ENCODE data around the gene LRCOL1. TPM values are rescaled to one million over a fixed set of nuclear protein-coding genes. Genes with fewer than 3 reads are reported as not detected.

Gene LRCOL1
- total RNA-seq, 1 experiment from 2014 or later: not detected

DNA sequence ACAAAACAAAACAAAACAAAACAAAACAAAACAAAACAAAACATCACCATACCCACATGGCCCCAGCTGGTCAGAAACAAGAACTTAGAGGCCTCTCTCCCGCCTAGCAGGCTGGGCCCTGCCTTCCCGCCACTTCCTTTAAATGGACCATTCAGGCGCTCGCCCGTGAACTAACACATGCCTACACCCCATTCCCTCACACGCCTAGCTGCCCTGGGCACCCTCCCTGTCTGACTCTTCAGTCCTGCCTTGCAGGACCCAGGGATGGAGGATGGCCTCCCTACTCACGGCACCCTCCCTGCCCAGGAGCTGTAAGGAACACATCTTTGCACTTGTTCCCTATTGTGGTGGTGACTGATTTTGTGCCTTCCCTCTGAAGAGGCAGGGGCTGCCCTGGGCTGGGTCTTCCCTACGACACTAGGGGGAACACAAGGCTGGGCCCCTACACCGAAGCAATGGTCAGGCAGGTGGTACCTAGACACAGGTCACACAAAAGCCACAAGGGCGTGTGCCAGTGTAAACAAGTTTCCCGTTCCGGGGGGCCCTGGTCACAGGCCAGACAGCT is 29.7 kb upstream of the LRCOL1 start:
- Histone ChIP-seq H3K4me1 (ENCODE audit: control insufficient read depth, insufficient read depth, low read length) (no peaks in the 10 kb centered on the region), H3K27me3 (ENCODE audit: control insufficient read depth, insufficient read depth, low read length) (no peaks in the 10 kb centered on the region), H3K9me3 (ENCODE audit: control insufficient read depth, insufficient read depth, low read depth, low read length) (no peaks in the 10 kb centered on the region), H3K27ac (ENCODE audit: low read length) (no peak overlapping the region), H3K4me3 (ENCODE audit: low read depth in 2 of 2, low read length in 2 of 2) (no peak overlapping the region), H3K36me3 (ENCODE audit: control insufficient read depth, insufficient read depth, low read length) (0 out of 2 replicates have a peak, but pooled peaks cover 3% of the 10 kb centered on the region)
- TF ChIP-seq SIN3A (IDR thresholded peaks at IDR 0.05; ENCODE audit: borderline replicate concordance, insufficient read depth, low read depth, low read length) (no peak), POLR2AphosphoS5 (IDR thresholded peaks at IDR 0.05; ENCODE audit: low read depth, low read length) (no peak), CTCF (IDR thresholded peaks at IDR 0.05) (no peak), TCF7L2 (IDR thresholded peaks at IDR 0.05; ENCODE audit: low read depth, low read length) (no peak), REST (IDR thresholded peaks at IDR 0.05; ENCODE audit: insufficient read depth in 1 of 2, low read depth in 2 of 2, low read length in 1 of 2) (no peak)
- in situ Hi-C loops (cut with HindIII; ENCODE audit: low pct_unique_long_range_greater_than_20kb, low sequenced_read_pairs) (no loop called here), intact Hi-C loops (cut with micrococcal nuclease; ENCODE audit: unreplicated experiment) (no loop called here)
- BruUV-seq (replicated peaks): no TSS peak
- CTCF ChIA-PET: no interaction called here
- no peak for ATAC-seq
- POLR2A ChIA-PET: no interaction called here
- DNase-seq (ENCODE audit: low read depth, low spot score): no peak

DNA sequence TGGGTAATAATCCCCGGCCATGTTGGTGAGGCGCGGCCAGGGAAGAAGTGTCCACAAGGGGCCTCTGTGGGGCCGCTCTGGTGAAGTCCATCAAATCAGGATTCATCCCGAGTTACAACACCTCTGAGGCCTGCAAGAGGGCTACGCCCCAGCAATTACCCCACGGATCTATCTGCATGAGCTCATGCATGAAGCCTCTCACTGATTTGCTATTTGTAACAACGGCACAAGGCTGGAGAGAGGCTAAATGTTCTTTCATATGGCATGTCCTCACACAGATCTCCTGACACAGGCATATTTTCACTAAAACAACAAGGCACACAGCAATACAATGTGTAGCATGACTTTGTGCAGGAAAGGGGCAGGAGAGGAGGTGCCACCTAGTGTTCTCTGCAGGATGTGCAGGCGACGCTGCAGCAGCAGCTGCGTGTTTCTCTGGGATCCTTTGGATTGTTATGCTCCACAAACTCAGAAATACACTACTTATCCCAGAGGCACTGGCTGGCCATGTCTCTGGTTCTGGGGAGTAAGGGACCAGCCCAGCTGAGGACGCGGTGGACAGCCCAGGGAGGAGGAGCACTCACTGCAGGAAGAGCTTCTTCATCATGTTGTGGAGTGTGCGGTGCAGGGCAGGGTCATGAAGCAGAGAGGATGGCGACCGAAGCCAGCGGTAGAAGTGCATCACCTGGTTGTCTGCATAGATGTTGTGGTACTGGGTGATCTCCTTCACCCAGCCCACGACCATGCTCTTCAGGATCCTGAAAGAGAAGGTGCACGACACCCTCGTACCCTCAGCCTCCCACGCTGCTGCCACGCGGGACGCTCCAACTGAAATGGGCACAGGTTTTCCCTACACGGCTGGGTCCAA is 28.4 kb upstream of the LRCOL1 start:
- POLR2A ChIA-PET: no interaction called here
- ATAC-seq: peak; percentile 81
- TF ChIP-seq POLR2AphosphoS5 (IDR thresholded peaks at IDR 0.05; ENCODE audit: low read depth, low read length) (no peak), CTCF (IDR thresholded peaks at IDR 0.05) (peak; percentile 93), TCF7L2 (IDR thresholded peaks at IDR 0.05; ENCODE audit: low read depth, low read length) (no peak), REST (IDR thresholded peaks at IDR 0.05; ENCODE audit: insufficient read depth in 1 of 2, low read depth in 2 of 2, low read length in 1 of 2) (no peak)

More for the DNA sequence above, 28.4 kb upstream of the LRCOL1 start:
- CTCF ChIA-PET: interaction anchor here (0.6 to 1.2 kb wide), 5 partner anchors 16 to 223 kb away, joined by 3 to 4 read pairs (median 3); no protein-coding TSS in a partner anchor
- H3K4me3 ChIP-seq (ENCODE audit: low read depth in 2 of 2, low read length in 2 of 2): no peak overlapping the region
- intact Hi-C loops (cut with micrococcal nuclease; ENCODE audit: unreplicated experiment) (no loop called here), in situ Hi-C loops (cut with HindIII; ENCODE audit: low pct_unique_long_range_greater_than_20kb, low sequenced_read_pairs) (no loop called here)
- BruUV-seq (replicated peaks): no TSS peak
- H3K27ac ChIP-seq (ENCODE audit: low read length): no peak overlapping the region
- H3K9me3 ChIP-seq (ENCODE audit: control insufficient read depth, insufficient read depth, low read depth, low read length): no peaks in the 10 kb centered on the region
- no peaks in the 10 kb centered on the region for H3K27me3 ChIP-seq (ENCODE audit: control insufficient read depth, insufficient read depth, low read length)
- no peaks in the 10 kb centered on the region for H3K4me1 ChIP-seq (ENCODE audit: control insufficient read depth, insufficient read depth, low read length)
- DNase-seq (ENCODE audit: low read depth, low spot score): peak; percentile 20
- H3K36me3 ChIP-seq (ENCODE audit: control insufficient read depth, insufficient read depth, low read length): peaks cover 7% of the 10 kb centered on the region

All from Panc1 (cell line).